Measurements from ENCODE around the gene NBEAL2. TPM values are rescaled to one million over a fixed set of nuclear protein-coding genes. Genes with fewer than 3 reads are reported as not detected.

The NBEAL2 gene
- total RNA-seq, 4 donors from 2014 or later: 4.1 to 8.7 (median 7.5) TPM

- in situ Hi-C loops (cut with MboI; ENCODE audit: low sequenced_read_pairs in 4 of 4) (no loop called here), intact Hi-C loops (cut with DNase I; ENCODE audit: low total_unique reads) (loop anchor here (1.0 to 10.0 kb wide), 5 partner anchors 8 to 370 kb away; partner anchors contain the start of genes LRRC2, NBEAL2 and SETD2)
- Histone ChIP-seq H3K27me3 (no peaks in the 10 kb centered on the region), H3K4me3 (no peak overlapping the region), H3K36me3 (no peaks in the 10 kb centered on the region), H3K27ac (peak overlapping the region; percentile 90 to 96 (median 92)), H3K4me1 (peaks cover 94 to 96% of the 10 kb centered on the region in 2 donors), H3K9me3 (no peaks in the 10 kb centered on the region)
- ATAC-seq (no peak), DNase-seq (no peak)
- TF ChIP-seq, protein P1, sequence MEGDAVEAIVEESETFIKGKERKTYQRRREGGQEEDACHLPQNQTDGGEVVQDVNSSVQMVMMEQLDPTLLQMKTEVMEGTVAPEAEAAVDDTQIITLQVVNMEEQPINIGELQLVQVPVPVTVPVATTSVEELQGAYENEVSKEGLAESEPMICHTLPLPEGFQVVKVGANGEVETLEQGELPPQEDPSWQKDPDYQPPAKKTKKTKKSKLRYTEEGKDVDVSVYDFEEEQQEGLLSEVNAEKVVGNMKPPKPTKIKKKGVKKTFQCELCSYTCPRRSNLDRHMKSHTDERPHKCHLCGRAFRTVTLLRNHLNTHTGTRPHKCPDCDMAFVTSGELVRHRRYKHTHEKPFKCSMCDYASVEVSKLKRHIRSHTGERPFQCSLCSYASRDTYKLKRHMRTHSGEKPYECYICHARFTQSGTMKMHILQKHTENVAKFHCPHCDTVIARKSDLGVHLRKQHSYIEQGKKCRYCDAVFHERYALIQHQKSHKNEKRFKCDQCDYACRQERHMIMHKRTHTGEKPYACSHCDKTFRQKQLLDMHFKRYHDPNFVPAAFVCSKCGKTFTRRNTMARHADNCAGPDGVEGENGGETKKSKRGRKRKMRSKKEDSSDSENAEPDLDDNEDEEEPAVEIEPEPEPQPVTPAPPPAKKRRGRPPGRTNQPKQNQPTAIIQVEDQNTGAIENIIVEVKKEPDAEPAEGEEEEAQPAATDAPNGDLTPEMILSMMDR (IDR thresholded peaks at IDR 0.05 in 4 of 5, conservative IDR thresholded peaks at IDR 0.05 in 1 of 5): no peak
- TF ChIP-seq POLR2A (IDR thresholded peaks at IDR 0.05): no peak
Measured at GRCh38 chr3:46934498-46935167, 44.8 kb upstream of the NBEAL2 start.

DNA sequence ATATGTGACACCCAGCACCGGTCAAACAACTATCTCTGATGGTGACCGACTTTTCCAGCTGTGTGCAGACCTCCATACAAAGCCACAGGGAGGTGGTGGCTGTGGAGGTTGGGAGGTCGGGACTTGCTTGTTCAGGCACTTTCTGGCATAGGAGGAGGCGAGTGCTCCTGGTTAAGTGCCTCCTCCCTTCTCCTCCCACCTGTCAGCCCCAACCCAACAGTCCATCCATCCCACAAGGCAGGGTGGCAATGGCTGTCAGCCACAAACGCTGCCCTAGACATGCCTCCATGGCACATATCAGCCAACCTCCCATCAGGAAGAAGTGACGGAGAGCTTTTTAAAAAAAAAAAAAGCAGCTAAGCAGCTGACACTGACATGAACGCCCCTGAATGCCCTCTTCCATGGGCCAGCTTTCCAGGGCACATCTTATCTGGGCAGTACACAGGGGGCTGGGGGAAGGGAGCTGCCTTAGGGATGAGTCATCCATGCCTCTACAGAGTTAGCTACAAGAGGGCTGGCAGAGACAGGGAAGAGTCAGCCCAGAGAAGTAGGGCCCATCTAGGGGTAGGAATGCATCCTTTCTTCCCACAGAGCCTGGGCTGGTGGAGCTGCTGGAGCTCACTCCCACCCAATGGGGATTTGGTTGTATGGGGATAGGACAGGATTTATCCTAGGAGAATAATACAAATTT lies 44.2 kb upstream of the NBEAL2 start:
- Histone ChIP-seq H3K27me3 (no peaks in the 10 kb centered on the region), H3K9me3 (no peaks in the 10 kb centered on the region), H3K4me3 (no peak overlapping the region), H3K27ac (peak overlapping the region; percentile 90 to 96 (median 92)), H3K4me1 (peaks cover 89 to 90% of the 10 kb centered on the region in 2 donors), H3K36me3 (peaks cover 0 to 4% of the 10 kb centered on the region in 2 donors)
- in situ Hi-C loops (cut with MboI; ENCODE audit: low sequenced_read_pairs in 4 of 4): no loop called here
- intact Hi-C loops (cut with DNase I; ENCODE audit: low total_unique reads): loop anchor here (1.0 to 10.0 kb wide), 4 partner anchors 9 to 371 kb away; partner anchors contain the start of genes LRRC2, NBEAL2 and SETD2
- TF ChIP-seq, protein P1 (IDR thresholded peaks at IDR 0.05 in 4 of 5, conservative IDR thresholded peaks at IDR 0.05 in 1 of 5): peak; percentile 63 to 88 (median 69)
- TF ChIP-seq POLR2A (IDR thresholded peaks at IDR 0.05): peak; percentile 14 to 41
- DNase-seq (peak; percentile 94 to 99), ATAC-seq (peak; percentile 92 to 94)

DNA sequence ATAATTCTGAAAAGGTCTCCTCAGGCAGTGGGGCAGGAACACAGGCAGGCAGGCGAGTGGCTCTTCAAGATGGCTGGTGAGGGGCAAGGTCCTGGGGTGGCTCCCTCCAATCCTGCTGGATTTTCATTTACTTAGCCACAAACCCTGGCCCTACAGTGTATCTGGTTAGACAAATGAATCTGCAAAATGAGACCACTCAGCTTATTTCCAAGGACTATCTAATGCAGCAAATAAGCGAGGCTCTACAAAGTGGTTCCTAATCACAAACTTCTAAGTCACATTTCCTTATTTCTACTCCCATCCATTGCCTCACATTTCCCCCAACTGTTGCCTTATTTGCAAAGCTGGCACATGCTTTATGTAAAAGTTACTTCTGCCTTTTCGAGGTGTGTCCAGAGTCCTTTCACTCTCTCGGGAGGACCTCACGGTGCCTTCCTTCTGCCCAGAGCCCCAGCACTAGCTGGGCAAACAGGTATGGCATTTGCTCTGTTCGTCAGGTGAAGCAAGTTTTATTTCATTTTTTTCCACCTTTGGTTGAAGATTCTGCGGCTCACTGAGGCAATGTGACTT lies 43.4 kb upstream of the NBEAL2 start:
- peaks cover 81 to 82% of the 10 kb centered on the region in 2 donors for H3K4me1 ChIP-seq
- intact Hi-C loops (cut with DNase I; ENCODE audit: low total_unique reads): loop anchor here (1.0 to 10.0 kb wide), 4 partner anchors 10 to 371 kb away; partner anchors contain the start of genes LRRC2, NBEAL2 and SETD2
- DNase-seq: peak in 1 of 2 donors; percentile 11

GRCh38 chr3:46936733-46937250 lies 42.7 kb upstream of the NBEAL2 start:
- Histone ChIP-seq H3K4me1 (peaks cover 74 to 77% of the 10 kb centered on the region in 2 donors), H3K9me3 (no peaks in the 10 kb centered on the region), H3K27ac (peak overlapping the region; percentile 90 to 96 (median 92)), H3K36me3 (peaks cover 0 to 10% of the 10 kb centered on the region in 2 donors), H3K27me3 (no peaks in the 10 kb centered on the region), H3K4me3 (no peak overlapping the region)
- DNase-seq: peak in 1 of 2 donors; percentile 25
- in situ Hi-C loops (cut with MboI; ENCODE audit: low sequenced_read_pairs in 4 of 4): no loop called here
- ATAC-seq: no peak
- TF ChIP-seq POLR2A (IDR thresholded peaks at IDR 0.05): no peak
- TF ChIP-seq, protein P1 (IDR thresholded peaks at IDR 0.05 in 4 of 5, conservative IDR thresholded peaks at IDR 0.05 in 1 of 5): no peak
- intact Hi-C loops (cut with DNase I; ENCODE audit: low total_unique reads): loop anchor here (10.0 kb wide), 2 partner anchors 228 to 372 kb away; partner anchors contain the start of genes LRRC2 and SETD2

More for the DNA sequence above, 43.4 kb upstream of the NBEAL2 start:
- peak overlapping the region; percentile 90 to 96 (median 92) for H3K27ac ChIP-seq
- no peaks in the 10 kb centered on the region for H3K27me3 ChIP-seq
- H3K36me3 ChIP-seq: peaks cover 0 to 10% of the 10 kb centered on the region in 2 donors
- in situ Hi-C loops (cut with MboI; ENCODE audit: low sequenced_read_pairs in 4 of 4): no loop called here
- ATAC-seq: no peak
- H3K4me3 ChIP-seq: no peak overlapping the region
- H3K9me3 ChIP-seq: no peaks in the 10 kb centered on the region
- no peak for TF ChIP-seq POLR2A (IDR thresholded peaks at IDR 0.05)
- TF ChIP-seq, protein P1 (IDR thresholded peaks at IDR 0.05 in 4 of 5, conservative IDR thresholded peaks at IDR 0.05 in 1 of 5): no peak

Measured in gastrocnemius medialis (tissue), 4 donors.